Posterior vena cava (tissue), 2 donors: ENCODE results near the gene COQ10A. TPM values are rescaled to one million over a fixed set of nuclear protein-coding genes. Genes with fewer than 3 reads are reported as not detected.

Source experiments
- DNase-seq: peaks from one replicate; pipeline ENCODE4 v3.0.0-alpha.2; 2020; ENCODE audit warnings: low spot score
- intact Hi-C, 2 donors: fragments of 100-400 bp; cut with DNase I; formaldehyde crosslinking; loops; one replicate each; pipeline versions ENCODE4 v1.14.1 to v1.14.2; 2022 to 2023
- total RNA-seq, 2 donors: library from RNA; stranded (reverse); fragmentation: NEBNext Ultra II Directional; extraction: Animal tissue kit (Norgen Biotek cat#: 25700); gene quantifications; one replicate each; pipeline ENCODE4 v1.2.1, GENCODE V29; 2021
- donor health status: DM: yes; HTN: yes; CAD: no.
- donor health status: DM: yes; HTN: yes; CAD: no.

The COQ10A gene
- total RNA-seq, 2 donors from 2014 or later, result 9.6 to 10.1 TPM

DNA sequence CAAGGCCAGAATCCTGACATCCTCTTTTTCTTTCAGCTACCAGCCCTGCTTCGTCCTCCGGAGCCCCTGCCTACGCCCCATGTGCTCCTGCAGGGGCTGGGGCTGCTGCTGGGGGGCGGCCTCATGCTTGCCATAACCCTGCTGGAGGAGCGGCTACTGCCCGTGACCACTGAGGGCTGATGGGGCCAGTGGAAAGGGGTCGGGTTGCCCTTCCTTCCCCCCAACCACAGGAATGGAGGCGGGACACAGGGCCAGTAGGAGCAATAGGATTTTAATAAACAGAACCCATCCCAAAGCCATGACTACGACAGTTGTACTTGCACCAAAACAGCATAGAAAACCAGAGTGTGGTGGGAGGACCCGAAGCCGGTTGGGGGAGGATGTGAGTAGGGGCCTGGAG is 29.2 kb upstream of the COQ10A start:
- no peak for DNase-seq
- intact Hi-C loops, result no loop called here

GRCh38 chr12:56241424-56242303 is 25.1 kb upstream of the COQ10A start:
- intact Hi-C loops, result no loop called here
- no peak for DNase-seq

DNA sequence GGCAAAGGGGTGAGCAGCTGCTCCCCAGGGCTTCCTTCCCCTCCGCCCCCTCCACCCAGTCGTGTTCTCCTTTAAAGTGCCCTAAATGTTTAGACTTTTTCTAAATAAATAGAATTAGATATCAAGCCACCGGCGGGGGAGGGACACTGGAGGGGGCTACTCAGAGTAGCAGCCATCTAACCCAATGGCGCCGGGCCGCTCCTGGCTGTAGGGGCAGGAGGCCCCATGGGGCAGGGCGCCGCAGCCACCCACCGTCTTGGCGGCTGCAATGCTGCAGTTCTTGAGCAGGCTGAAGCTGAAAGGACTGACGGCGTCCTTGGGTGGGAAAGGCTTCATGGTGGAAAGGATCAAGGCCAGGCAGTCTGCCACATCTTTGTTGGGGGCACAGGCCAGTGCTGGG is 23.8 kb upstream of the COQ10A start:
- intact Hi-C loops, result no loop called here

DNA sequence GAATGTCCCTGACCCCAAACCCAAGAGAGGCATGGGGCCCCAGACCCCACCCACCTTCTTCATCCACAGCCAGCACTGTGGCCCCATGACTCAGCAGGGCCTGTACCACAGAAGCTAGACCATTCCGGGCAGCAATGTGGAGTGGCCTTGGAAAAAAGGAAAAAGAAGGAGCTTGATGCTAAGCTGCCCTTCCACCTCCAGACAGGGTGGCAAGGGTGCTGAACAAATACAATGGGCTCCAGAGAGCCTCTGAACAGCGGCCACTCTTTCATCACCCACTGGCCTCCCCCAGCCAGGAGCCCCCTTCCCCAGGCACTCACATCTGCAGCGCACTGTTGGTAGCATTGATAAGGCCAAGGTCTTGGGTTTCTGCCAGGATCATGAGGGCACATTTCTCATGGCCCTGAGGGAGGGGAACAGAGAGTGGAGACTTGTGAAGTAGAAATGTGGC is 23.0 kb upstream of the COQ10A start:
- no peak for DNase-seq
- intact Hi-C loops, result no loop called here

More for the DNA sequence above, 23.8 kb upstream of the COQ10A start:
- no peak for DNase-seq

- DNase-seq, result no peak
- intact Hi-C loops, result no loop called here
Measured at GRCh38 chr12:56244494-56244893, 22.2 kb upstream of the COQ10A start.

DNA sequence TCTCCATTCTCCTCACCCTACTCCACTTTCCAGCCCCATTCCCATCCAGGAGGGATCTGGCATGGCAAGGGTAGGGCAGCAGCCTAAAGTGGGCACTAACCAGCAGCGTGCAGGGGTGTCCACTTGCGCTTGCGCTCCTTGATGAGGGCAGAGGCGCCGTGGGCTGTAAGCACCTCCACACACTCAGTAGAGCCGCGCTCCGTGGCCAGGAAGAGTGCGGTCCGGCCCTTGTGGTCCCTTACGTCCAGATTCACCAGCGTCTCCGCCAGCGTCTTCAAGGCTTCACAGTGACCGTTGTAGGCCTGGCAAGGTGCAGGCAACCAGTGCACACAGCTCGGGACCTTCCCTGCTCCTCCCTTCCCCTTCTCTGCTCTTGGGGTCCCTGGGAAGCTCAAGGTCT is 18.8 kb upstream of the COQ10A start:
- no peak for DNase-seq
- intact Hi-C loops, result no loop called here

DNA sequence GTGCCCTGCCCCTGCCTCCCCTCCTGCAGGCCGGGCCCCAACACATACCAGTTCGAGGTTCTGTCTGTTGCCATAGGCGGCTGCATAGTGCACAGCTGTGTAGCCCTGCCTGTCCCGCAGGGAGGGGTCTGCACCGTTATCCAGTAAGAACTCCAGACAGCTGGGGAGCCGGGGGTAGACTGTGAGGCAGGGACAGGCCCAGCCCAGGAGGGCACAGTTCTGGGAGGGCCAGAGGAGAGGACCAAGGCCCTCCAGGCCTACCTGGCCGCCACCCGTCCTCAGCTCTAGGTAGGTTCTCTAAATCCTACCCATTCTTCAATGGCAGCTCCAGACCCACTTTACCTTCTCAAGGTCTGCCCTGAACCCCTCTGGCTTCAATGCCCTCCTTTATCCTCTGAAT is 18.0 kb upstream of the COQ10A start:
- no peak for DNase-seq
- intact Hi-C loops, result no loop called here

GRCh38 chr12:56252649-56253048 is 14.1 kb upstream of the COQ10A start:
- no peak for DNase-seq
- intact Hi-C loops, result no loop called here

GRCh38 chr12:56253091-56253490 is 13.7 kb upstream of the COQ10A start:
- DNase-seq, result no peak
- intact Hi-C loops, result no loop called here

- intact Hi-C loops, result no loop called here
- DNase-seq, result no peak
Measured at GRCh38 chr12:56255671-56256070, 11.1 kb upstream of the COQ10A start.

- no peak for DNase-seq
- intact Hi-C loops, result no loop called here
Measured at GRCh38 chr12:56256326-56256960, 10.3 kb upstream of the COQ10A start.

DNA sequence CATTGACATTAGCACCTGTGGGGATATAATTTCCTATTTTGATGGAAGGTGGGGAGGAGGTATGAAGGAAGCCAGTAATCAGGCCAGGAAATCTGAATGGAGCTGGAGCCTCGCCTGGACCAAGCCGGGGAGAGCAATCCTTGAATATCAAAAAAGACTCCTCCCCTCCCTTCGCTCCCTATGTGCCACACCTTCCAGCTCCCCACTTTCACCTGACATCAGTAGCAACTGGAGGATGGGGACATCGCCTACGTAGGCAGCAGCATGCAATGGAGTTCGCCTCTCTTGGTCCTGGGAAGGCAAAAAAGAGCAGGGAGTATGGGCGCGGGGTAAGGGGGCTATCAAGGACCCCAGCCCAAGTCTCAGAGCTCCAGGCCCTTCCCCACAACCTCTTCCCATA is 9.7 kb upstream of the COQ10A start:
- no peak for DNase-seq
- intact Hi-C loops, result loop anchor here in 1 of 2 donors (1.0 kb wide), 1 partner anchor 18 kb away; no protein-coding TSS in a partner anchor

DNA sequence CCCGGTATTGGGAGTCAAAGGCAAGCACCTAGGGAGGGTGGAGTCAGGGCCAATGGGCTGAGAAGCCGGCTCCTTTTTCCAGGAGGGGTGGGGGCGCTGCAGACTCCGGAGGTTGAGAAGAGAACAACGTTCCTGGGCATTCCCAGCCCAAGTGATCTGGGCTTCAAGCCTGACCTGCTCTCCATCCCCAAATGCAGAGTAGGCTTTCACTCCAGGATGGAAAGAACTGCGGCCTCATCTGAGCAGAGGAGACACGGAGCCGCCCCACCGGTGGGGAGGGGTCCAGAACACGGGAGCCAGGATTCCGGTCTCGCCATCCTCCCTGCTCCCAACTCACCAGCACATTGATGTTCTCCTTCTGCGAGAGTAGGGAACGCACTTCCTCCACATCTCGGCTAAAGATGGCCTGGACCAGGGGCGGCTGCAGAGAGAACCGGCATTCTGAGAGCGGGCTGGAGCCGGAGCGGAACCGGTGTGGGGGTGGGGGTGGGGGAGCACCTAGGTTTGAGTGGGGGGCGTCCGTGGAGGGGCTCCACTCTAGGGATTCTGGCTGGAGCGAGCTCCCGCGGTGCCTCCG is 9.2 kb upstream of the COQ10A start:
- DNase-seq, result no peak
- intact Hi-C loops, result loop anchor here in 1 of 2 donors (1.0 kb wide), 1 partner anchor 18 kb away; no protein-coding TSS in a partner anchor

GRCh38 chr12:56258068-56258819 is 8.5 kb upstream of the COQ10A start, which contains the start of gene ANKRD52:
Gene ANKRD52 (minus strand): TSS chr12:56258384. CDS start chr12:56258269, 115 bp downstream.
- intact Hi-C loops, result no loop called here

DNA sequence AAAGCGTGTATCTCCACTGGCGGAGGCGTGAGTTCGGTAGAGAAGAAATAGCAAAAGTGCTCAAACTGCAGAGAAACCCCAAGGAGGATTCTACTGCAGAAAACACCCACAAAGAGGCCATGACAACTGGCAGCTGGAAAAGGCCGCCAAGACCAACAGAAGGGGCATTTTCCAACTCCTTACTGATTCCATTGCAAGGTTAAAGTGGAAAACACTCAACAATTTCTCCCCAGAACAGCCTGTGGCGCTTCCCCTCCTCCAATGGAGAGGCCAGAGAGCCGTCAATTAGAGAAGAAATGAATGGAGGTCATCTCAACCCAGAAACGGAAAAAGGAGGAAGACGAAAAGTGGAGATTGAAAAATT is 7.9 kb upstream of the COQ10A start:
- intact Hi-C loops, result no loop called here
- DNase-seq, result no peak

More at GRCh38 chr12:56258068-56258819, 8.5 kb upstream of the COQ10A start, which contains the start of gene ANKRD52:
- peak; percentile 92 for DNase-seq

GRCh38 chr12:56260380-56260779 is 6.4 kb upstream of the COQ10A start:
- intact Hi-C loops, result loop anchor here in 1 of 2 donors (5.0 kb wide), 1 partner anchor 68 kb away; no protein-coding TSS in a partner anchor

GRCh38 chr12:56260921-56261320 is 5.8 kb upstream of the COQ10A start:
- intact Hi-C loops, result loop anchor here in 1 of 2 donors (5.0 kb wide), 1 partner anchor 69 kb away; no protein-coding TSS in a partner anchor
- no peak for DNase-seq

More at GRCh38 chr12:56260380-56260779, 6.4 kb upstream of the COQ10A start:
- DNase-seq, result no peak

DNA sequence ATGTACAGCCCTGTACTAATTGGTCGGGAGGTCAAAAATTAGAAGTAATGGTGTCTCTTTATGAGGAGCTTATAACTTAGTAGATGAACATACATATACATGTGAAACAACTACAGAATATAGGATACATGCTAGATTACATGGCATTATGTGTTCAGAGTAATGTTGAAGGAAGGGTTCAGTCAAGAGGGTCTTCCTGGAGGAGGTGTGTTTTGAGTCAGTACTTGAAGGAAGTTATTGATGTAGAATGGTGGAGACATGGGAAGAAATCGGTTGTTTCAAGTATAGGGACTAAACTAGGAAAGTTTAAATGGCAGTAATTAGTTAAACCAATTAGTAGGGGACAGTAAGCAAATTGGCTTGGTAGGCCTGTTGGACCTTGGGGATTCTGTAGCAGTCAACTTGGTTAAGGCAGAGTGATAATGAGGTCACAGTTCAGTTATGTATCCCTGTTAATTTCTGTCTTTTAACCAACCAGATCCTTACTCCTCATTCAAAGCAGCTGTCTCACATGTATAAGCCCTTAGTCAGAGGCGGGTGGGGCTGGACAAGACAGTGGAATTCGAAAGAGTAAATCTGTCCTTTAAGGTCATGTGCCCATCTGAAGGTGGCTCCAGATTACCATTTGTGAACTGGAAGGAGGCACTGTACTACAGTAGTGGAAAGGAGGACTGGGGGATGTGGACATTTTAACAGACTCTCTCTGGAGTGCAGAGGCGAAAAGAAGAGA is 5.1 kb upstream of the COQ10A start:
- DNase-seq, result no peak
- intact Hi-C loops, result loop anchor here in 1 of 2 donors (5.0 kb wide), 1 partner anchor 69 kb away; no protein-coding TSS in a partner anchor
